Activated T-cell treated with anti-CD3 and anti-CD28 coated beads for 4 hours (primary cell): ENCODE data around the gene ERFL.
"Not testable (repeated sequence)": the region's sequence is repeated elsewhere in the genome, so short reads cannot be mapped to it uniquely, and the experiment has no call there.

Experiments used
- DNase-seq: peaks from one replicate; pipeline ENCODE4 v3.0.0-alpha.2; 2020

The ERFL gene

DNA sequence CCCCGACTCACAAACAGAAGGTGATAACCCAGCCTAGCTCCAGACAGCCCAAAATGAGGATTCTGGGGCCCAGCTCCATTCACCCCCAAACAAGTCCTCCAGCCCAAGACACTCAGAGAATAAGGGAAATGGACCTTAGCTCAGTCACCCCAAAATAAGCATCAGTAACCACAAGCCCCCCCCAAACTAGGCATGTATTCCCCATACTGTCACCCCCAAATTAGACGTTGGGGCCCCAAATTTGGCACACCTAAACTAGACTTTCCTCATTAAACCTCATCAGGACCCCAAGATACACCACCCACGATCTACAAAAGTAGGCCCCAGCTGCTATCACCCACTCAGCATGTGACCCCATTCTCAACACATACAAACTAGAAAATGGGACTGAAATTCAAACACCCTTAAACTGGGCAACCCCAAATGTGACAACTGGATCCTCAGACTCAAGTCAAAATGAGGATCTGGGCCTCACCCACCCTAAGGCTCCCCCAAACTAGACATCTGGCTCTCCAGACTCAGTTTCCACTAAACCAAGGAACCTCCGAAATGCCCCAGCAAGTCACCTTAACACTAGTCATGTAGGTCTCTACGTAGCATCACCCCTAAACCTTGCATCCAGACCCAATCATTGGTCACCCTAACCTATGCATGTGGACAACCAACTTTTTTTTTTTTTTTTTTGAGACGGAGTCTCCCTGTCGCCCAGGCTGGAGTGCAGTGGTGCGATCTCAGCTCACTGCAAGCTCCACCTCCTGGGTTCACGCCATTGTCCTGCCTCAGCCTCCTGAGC is 13.4 kb upstream of the ERFL start:
- no peak for DNase-seq

DNA sequence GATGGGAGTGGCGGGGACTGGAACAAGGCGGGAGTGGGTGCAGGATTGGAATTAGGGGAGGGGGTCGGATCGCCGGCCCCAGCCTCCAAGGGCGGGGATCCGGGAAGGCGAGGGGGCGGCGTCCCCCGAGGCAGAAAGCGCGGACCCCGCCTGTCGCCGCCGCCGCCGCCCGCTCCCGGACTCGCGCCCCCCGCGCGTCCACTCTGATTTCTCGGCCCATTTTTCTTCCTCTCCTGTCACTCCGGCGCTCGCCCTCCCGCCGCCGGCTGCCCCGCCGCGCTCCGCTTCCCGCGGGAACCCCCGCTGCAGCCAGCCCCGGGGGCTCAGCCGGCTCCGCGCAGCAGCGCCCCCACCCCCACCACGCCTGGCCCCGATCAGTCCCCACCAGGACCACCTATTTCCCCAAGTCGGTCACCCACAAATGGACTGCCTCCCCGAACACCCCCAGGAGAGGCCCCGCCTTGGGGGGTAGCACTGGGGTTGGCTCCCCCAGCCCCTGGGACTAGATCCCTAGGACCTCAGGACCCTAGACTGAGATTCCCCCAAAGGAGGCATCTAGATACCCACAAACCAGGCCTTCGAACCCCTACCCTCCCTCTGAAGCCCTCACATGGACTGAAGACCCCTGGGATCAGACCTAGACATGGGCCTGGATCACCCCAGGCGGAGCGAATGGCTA is 12.6 kb upstream of the ERFL start:
- no peak for DNase-seq

DNA sequence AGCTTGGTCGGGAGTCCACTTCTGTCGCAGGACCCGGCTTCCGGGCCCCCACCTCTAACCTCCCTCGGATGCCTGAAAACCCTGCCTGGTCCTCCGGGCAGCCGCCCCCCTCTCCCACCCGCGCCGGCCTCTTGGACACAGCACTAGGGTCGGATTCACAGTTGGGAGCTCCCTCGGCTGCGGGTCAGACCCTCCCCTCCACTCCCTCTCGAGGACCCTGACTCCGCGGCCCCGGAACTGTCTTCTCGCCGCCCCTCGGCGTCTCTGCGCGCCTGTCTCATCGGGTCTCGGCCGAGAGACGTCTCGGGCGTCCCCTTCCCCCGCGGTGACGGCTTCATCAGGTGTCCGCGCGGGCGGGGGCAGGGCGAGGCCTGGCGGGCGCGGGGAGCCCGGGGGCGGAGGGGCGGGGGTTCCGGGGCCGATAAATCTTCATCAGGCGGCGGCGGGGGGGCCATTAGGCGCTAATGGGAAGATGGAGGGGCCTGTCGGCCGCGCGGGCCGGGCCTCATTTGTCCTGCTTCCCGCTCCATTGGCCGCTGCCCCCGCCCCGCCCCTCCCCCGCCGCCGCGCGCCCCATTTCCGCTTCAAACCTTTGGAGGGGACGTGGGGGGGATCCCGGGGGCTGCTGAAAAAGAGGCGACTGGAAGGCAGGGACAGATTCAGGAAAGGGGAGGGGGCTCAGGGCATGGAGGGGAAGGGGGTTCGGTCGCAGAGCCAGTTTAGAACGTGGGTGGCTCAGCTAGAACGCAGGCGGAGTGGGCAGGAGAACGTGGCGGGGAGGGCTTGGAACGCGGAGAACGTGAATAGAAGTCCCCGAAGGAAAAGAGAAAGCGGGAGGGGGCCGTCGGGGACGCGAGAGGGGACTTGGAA is 11.8 kb upstream of the ERFL start:
- peak; percentile 61 for DNase-seq

DNA sequence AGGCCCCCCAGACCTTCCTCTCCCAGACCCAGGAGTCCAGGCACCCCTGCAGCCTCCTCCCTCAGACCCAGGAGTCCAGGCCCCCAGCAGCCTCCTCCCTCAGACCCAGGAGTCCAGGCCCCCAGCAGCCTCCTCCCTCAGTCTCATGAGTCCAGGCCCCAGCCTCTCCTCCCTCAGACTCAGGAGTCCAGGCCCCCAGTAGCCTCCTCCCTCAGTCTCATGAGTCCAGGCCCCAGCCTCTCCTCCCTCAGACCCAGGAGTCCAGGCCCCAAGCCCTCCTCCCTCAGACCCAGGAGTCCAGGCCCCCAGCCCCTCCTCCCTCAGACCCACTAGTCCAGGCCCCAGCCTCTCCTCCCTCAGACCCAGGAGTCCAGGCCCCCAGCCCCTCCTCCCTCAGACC is 11.0 kb upstream of the ERFL start:
- not testable (repeated sequence) for DNase-seq

DNA sequence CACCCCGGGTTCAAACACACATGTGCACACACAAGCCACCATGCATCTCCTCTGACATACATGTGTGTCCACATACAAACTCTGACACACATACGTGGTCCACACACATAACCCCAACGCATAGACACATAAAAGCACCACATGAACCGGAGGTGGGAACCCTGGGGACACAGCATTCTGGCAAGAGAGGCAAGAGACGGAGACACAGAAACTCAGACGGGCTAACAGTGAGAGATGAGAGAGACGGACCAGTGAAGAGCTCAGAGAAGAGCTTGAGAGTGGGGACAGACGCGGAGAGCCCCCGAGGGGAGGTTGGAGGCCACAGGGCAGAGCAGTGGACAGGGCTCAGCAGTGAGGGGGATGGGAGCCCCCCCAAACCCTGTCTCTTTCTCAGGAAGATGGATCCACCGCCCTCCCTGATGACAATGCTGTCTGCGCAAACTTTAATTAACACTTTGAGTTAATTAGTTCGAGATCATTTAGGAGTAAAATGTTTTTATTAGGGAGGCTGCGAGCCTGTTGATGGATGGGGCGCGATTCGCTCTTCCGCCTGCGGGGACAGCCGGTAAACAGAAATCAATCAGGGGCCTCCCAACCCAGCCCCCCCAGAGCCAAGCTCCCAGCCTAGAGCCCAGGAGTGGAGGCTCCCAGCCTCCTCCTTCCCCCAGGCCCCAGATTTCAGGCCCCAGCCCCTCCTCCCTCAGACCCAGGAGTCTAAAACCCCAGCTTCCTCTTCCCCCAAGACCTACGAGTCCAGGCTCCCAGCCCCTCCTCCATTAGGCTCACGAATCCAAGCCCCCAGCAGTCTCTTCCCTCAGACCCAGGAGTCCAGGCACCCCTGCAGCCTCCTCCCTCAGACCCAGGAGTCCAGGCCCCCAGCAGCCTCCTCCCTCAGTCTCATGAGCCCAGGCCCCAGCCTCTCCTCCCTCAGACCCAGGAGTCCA is 9.5 kb upstream of the ERFL start:
- no peak for DNase-seq

DNA sequence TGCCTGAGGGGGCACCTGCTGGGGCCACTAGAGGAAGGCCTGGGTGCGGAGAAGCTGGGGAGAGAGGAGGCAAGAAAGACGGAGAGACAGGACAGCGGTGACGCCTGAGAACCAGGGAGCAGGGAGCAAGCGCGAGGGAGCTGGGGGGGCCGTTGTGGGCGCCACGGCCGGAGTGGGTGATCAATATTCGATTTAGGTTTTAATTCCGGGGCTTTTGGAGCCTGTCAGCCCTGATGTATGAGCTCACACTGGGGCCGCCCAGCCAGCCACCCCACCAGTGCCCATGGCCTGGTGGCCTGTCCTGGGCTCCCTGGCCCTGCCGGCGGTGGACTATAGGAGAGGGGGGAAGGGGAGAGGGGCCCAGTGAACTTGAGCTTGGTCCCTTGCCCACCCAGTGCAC is 8.7 kb upstream of the ERFL start:
- DNase-seq: no peak

DNA sequence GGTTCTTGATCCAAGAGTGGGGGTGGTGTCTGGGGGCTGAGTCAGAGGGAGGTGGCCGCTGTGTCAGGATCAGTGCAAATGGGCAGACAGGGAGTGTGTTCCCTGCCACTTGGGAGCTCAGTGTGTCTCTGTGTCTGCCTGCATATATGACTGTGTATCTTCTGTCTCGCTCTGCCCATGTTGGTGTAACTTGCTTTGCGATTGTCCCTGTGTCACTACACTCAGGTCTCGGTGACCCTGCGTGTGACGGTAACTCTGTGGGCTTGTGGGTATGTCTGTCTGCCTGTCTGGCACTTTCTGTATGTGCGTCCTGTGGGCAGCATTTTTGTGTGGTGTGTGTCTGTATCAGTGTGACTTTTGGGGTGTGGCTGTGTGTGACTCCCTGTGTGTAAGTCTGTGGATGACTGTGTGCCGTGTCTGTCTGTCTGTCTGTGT is 8.2 kb upstream of the ERFL start:
- no peak for DNase-seq

DNA sequence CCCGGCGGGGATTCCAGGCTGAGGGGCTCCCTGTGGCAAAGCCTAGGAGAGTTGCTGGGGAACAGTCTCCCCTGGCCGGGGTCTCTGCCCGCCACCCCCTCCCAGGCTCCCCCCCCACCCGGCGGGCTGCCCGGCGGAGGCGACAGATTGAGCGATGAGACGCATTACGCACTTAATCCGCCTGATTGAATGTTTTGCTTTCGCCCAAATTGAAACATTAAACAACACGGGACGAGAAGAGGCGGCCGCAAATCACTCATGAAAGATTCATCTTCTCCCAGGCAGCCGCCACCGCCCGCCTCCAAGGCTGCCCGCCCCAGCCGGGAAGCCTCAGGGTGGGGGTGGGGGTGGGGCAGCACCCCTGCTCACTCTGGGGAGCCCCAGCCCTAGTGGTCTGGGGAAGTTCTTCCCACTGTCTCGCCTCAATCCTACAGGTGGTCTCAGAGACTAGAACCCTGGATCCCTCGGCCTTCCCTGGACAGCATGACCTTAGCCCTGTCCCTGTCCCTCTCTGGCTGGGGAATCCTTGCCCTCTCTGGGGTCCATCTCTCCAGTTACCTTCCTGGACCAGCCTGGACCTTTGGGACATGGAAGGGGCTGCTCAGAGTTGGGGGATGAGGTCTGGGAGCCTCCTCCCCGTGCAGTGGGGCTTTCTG is 7.6 kb upstream of the ERFL start:
- no peak for DNase-seq

DNA sequence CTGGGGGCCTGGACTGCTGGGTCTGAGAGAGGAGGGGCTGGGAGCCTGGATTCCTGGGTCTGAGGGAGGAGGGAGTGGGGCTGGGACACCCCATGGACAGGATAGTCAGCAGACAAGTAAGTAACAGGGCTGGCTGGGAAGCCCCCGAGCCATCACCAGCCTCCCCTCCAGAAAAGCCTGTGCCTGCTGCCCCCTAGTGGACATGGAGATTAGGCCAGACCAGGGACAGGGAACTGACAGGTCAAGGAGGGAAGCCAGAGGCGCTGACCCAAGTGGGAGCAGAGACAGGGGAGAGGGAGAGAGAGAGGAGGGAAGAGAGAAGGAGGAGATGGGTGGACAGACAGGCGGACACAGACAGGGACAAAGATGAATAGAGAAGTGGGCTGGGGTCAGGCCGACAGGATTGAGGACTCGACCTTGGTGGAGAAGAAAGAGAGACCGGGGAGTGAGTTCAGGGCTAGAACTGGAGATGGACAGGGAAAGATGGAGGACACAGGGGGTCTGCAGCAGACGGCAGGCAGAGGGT is 6.7 kb upstream of the ERFL start:
- DNase-seq: peak; percentile 74

DNA sequence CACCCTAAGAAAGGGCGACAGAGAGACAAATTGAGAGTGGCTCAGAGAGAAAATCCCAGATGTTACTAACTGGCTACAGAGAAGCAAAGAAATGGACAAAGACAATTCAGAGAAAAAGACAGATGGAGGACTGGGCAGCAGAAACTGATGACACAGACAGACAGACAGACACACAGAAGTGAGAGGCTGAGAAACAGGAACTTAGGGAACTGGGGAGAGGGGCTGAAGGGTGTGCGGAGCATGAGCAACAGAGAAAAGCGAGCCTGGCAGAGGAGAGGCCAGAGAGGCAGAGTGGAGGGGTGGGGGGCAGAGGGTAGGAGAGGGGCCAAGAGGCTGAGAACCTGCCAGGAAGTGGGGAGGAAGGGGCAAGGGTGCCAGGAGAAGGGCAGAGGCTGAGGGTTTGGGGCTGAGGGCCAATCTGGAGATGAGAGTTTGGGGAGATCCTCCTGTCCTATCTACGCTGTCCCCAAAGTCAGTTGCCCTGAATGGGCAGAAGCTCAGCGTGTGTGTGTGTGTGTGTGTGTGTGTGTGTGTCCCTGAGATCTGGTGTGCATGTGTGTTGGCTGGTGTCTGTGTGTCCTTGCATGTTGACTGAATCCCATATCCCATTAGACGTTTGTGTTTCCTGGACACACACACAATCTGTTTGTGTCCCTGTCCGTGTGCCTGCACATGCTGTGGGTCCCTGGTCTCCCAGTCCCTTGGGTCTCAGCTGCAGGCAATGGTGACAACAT is 5.6 kb upstream of the ERFL start:
- no peak for DNase-seq

DNA sequence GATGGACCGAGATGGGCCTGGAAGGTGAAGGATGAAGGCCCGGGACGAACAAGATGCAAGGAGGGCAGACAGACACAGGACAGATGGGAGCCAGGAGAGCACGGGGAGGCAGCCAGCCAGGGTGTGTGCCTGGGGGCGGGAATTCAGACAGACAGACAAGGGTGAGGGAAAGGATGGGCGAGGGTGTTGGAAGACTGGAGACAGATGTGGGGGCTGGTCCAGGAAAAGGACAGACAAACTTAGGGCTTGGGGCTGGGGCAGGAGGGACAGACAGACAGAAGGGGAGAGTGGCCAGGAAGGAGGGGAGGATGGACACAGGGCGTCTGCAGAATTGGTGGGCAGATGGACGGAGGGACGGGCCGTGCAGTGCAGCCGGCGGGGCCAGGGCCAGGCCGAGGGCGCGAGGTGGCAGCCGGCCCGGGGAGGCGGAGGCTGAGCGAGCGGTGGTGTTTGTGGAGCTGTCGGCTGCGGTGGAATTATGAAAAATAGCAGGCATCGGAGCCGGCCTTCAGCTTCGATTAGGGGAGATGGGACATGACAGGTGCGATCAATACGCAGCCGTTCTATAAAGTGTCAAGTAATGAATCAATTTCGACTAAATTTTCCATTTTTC is 4.6 kb upstream of the ERFL start:
- no peak for DNase-seq

DNA sequence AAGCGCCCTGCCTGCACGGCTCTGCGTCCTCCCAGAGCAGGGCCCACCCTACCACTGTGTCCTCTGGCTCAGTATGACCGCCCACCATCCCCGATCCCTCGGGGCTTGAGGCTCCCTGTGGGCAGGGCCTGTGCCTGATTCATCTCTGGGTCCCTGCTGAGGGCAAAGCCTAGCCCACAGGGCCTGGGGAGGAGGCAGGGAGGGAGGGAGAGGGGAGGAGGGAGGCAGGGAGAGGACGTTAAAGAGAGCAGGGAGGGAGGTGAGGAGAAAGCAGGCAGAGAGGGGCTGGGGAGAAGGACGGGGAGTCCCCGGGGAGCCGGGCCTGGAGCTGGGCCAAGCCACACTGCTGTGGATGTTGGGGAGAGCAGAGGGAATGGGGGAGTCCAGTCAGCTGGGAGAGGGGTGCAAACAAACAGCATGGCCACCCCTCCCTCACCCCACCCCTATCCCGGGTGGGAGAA is 4.0 kb upstream of the ERFL start:
- no peak for DNase-seq

DNA sequence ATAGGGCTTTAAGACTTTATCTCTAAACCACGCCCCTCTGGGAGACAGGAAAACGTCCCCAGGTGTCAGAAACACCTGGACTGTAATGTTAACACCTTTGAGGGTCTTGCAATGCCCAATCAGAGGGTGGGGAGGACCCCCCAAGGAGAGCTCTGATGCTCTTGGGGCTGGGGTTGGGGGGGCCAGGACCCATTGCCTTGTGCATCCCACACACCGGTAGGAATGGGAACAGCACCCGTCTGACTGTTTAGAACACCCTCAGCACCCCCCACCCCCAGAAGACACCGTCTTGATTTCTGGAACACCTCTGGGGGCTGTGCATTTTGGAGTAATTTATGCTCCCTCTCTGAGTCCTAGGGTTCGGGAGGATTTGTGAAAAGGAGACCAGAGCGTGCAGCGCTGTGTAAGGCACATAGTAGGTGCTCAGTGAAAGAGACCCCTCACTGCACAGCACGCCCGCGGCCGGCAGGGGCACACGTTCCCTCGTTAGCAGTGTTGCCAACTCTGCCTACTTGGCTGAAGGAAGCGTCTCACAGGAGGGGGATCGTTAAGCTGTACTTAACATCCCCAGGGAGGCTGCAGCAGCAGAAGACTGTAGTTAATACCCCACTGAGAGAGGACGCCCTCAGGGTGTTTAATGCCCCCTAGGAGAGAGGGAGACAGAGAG is 2.8 kb upstream of the ERFL start:
- no peak for DNase-seq

DNA sequence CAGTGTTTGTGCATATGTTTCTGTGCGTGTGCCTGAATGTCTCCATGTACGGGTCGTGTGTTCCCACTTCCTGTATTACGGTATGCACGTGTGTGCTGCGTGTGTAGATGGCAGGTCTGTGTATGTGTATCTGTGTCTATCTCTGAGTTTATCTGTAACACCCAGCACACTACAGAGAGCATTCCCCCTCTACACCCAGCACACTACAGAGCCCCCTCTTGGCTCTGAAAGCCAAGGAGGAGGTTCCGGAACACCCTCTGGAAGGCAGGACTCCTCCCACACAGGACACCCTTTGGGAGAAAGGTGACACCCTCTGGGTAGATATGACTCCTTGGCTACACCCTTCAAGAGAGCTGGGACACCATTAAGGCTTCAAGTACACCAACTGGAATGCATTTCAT is 2.1 kb upstream of the ERFL start:
- DNase-seq: no peak

DNA sequence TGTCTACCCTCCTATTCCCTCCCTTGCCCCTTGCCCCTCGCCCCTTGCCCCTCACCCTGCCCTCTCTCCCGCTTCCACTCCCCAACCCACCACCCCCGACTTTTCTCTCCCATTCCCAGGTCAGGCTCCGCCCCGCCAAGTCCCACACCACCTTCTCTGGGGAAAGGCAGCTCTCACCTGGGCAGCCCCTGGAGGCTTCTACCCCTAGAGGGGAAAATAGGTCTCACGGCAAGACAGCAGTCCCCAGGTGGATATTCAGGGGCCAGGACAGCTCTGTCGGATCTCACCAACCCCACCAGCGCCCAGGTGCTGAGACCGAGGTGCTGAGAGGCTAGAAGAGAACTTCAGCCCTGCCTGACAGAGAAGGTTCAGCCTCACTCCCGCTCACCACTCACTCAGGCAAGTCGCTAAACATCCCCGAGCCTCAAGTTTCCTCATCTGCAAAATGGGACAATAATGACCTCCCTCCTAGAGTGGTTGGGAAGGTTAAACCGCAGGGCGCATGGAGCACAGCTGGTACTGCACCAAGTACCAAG is 1.4 kb upstream of the ERFL start:
- DNase-seq: no peak

DNA sequence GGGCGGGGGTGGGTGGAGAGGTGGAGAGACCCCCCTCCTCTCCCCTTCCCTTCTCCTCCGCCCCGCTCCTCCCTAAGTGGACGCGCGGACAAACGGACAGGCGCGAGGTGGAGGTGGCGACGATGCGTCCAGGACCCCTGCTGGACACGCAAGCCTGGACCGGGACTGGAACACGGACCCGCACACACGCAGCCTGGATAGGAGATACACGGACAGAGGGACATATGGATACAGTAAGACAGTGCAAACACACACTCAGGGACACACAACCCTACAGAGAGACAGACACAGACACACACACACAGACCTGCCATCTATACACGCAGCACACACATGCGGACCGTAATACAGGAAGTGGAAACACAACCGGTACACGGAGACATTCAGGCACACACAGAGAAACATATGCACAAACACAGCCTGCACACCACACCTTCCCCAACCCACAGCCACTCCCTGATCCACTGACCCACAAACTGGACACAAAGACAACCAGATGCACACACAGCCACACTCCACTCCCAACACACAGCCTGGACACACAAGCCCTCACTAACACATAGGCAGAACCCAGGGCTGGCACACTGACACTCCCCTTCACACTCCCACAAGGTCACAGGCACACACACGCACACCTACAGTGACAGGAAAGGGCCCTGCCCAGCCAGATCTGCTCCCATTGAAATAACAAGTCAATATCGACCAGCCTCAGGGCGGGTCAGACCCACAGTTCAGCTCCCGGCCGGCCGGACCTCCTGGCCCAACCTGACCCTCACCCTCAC is 696 bp upstream of the ERFL start:
- no peak for DNase-seq

DNA sequence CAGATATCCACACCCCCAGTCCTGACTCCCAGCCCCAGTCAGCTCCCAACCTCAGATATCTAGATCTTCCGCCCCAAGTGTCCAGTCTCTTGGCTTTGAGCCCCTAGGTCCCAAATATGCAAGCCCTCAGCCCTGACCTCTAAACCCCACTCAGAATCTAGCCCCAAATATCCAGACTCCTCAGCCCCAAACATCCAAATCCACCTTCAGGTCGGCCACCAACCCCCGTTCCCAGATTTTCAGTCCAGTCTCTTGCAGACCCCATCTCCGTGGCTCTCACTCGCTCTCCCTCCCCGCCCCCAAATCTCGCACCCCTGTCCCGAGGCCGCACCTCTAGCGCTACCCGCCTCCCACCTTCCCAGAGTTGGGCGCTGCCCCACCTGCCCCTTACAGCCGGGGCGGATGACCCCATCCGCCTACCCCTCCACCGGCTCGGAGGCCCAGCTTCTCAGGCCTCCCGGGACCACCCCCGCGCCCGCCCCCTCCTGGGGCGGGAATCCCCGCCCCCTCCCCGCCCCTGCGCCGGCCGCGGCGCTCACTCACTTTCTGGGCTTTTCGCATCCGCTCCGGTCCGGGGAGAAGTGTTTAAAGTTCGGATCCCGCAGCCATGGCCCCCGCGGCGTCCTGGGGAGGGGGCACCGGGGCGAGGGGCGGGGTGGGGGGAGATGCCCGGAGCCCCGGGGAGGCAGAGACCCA is 604 bp downstream of the ERFL start:
- DNase-seq: no peak
